HG03280 (cell line): ENCODE results near the gene BAIAP2L1.
"Not testable (repeated sequence)": the region's sequence is repeated elsewhere in the genome, so short reads cannot be mapped to it uniquely, and the experiment has no call there.

Experiments
- ATAC-seq: cut with Tn5 transposase; IDR thresholded peaks from one replicate; pipeline ENCODE4 v1.9.1; 2021; ENCODE audit warnings: mild to moderate bottlenecking, moderate library complexity; ENCODE audit not compliant: unreplicated experiment

BAIAP2L1 gene

GRCh38 chr7:98323597-98324322 is 77.1 kb downstream of the BAIAP2L1 start:
- no peak for ATAC-seq

GRCh38 chr7:98322331-98323270 is 78.3 kb downstream of the BAIAP2L1 start:
- no peak for ATAC-seq

- ATAC-seq: no peak
Observed at GRCh38 chr7:98321301-98321700, 79.6 kb downstream of the BAIAP2L1 start.

DNA sequence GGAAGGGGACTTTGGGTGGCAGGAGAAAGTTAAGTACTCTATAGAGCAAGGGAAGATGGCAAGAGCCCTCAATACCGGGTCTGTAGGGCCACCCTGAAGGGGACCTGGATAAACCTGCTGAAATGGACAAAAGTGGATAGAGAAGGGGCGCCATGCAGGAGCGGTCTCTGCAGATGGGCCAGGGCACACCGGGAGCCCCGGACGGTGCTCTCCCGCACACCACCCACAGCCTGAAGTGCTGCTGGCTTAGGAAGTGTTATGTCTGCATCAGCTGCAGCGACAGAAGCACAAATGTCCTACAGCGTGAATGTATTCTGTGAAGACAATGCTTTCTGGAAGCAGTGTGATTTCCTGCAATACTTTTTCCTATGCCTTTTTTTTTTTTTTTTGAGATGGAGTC is 81.7 kb downstream of the BAIAP2L1 start:
- ATAC-seq: no peak

DNA sequence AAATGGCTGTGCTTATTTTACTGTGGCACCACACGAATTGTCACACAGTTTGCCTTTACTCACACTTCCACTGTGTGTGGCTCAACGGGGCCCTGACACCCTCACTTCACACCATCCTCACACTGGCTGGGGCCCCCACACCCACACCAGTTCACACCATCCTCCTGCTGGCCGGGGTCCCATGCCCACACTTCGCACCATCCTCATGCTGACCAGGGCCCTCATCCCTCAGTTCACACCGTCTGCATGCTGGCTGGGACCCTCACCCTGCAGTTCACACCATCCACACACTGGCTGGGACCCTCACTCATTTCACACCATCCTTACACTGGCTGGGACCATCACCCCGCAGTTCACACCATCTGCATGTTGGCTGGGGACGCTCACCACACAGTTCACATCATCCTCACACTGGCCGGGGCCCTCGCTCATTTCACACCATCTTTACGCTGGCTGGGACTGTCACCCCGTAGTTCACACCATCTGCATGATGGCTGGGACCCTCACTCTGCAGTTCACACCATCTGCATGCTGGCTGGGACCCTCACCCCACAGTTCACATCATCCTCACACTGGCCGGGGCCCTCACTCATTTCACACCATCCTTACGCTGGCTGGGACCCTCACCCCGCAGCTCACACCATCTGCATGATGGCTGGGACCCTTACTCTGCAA is 83.4 kb downstream of the BAIAP2L1 start:
- ATAC-seq: no peak

- ATAC-seq: not testable (repeated sequence)
Observed at GRCh38 chr7:98315994-98316527, 84.8 kb downstream of the BAIAP2L1 start.

GRCh38 chr7:98315318-98315993 is 85.4 kb downstream of the BAIAP2L1 start:
- peak; percentile 58 for ATAC-seq

DNA sequence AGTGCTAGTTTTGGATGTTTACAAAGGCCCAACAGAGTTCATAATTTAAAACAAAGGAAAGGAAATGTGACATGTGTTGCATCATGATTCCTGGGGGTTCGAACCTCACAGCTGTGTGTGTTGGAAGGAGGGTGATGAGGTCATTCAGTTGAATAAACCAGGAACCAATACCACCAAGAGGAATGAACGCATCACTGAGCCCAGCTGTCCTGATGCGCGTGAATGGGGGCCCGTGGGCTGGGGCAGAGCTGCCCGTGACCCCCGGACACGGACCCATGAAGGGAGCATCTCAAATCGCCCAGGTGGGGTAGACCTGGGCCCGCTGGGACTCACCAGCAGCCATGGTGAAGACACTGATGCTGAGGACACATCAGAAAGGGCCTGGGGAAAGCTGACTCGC is 86.4 kb downstream of the BAIAP2L1 start:
- ATAC-seq: no peak

- no peak for ATAC-seq
Observed at GRCh38 chr7:98312201-98312600, 88.7 kb downstream of the BAIAP2L1 start.

- no peak for ATAC-seq
Observed at GRCh38 chr7:98309566-98309965, 91.3 kb downstream of the BAIAP2L1 start.

- no peak for ATAC-seq
Observed at GRCh38 chr7:98307971-98308466, 92.9 kb downstream of the BAIAP2L1 start.

DNA sequence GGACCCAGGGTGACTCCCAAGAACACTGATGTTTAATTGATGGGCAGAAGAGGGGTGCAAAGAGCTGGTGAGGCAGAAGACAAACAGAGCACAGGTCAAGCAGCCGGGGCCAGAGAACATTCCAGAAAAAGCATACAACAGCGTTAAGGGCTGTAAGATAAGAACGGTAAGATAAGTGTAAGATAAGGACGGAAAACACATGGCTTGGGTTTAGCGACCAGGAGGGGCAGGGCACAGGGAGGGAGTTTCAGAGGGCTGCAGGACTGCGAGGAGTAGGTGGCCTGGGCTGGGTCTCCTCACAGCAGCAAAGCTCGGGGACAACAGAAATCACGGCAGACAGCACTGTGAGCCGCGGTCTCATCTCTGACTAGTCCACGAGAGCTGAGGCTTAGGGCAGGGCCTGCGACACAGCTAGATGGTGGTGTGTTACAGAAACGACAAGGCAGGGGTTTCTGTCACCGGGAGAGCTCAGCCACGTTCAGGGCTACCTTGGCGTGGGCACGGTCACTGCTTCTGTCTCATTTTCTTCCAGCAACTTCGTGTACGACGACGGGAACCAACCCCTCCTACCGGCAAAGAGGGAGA is 94.8 kb downstream of the BAIAP2L1 start:
- ATAC-seq: no peak

DNA sequence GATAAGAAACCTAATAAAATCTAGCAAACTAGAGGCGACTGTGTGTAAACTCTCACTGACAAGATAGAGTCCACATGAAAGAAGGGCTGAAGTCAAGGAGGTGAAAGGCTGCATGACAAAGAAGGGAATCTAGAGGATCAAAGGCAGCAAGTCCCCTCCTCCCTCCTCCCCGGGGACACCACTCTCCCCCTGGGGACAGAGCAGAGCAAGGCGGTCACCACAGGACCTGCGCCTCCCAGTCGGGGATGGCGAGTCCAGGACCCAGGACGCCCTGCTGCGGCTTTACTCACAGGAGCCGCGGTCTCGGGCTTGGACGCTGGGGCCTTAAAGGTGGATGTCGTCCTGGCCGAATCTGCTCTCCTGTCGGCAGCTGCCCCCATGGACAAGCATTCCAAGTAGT is 97.0 kb downstream of the BAIAP2L1 start:
- ATAC-seq: no peak

- ATAC-seq: no peak
Observed at GRCh38 chr7:98303176-98303865, 97.6 kb downstream of the BAIAP2L1 start.

GRCh38 chr7:98301693-98302470 is 99.0 kb downstream of the BAIAP2L1 start:
- ATAC-seq: no peak

- ATAC-seq: no peak
Observed at GRCh38 chr7:98300595-98301372, 100.1 kb downstream of the BAIAP2L1 start.

GRCh38 chr7:98297626-98298286 is 103.1 kb downstream of the BAIAP2L1 start:
- ATAC-seq: no peak
